OCI-LY7 (cell line): Measurements from ENCODE around the gene CXCL1. TPM values are rescaled to one million over a fixed set of nuclear protein-coding genes. Genes with fewer than 3 reads are reported as not detected.

ENCODE experiments used
- BruUV-seq: library from RNA; stranded (reverse); fragments of 400-500 nt; replicated peaks from 2 replicates; lab custom pipeline; 2021; lab: Mats Ljungman, UMichigan
- CTCF ChIA-PET: fragments of 300-600 bp; sonication (Branson Sonifier 250); formaldehyde crosslinking; loops from one replicate; lab custom pipeline; 2022; ENCODE audit warnings: antibody characterized with exemption; ENCODE audit not compliant: unreplicated experiment; lab: Charles Lee
- POLR2A ChIA-PET: fragments of 300-600 bp; sonication (Branson Sonifier 250); formaldehyde crosslinking; loops from one replicate; lab custom pipeline; 2022; ENCODE audit warnings: antibody characterized with exemption; lab: Charles Lee
- DNase-seq: peaks from one replicate; pipeline ENCODE4 v3.0.0-alpha.2; 2015; ENCODE audit warnings: low spot score
- H2AFZ ChIP-seq: fragments of 200-600 bp; sonication (generic), shearing (Covaris generic); 2 replicates; pipeline ENCODE4 v1.6.1; 2014; ENCODE audit warnings: mild to moderate bottlenecking, antibody characterized with exemption, low read length, moderate library complexity
- H3K27ac ChIP-seq: fragments of 200-600 bp; sonication (generic); 2 replicates; pipeline ENCODE4 v1.5.1; 2014; ENCODE audit warnings: mixed run types, low read depth, mild to moderate bottlenecking, moderate library complexity, low read length, inconsistent platforms; ENCODE audit not compliant: poor library complexity, severe bottlenecking
- H3K36me3 ChIP-seq: fragments of 200-600 bp; sonication (generic); 2 replicates; pipeline ENCODE4 v1.6.1; 2014; ENCODE audit warnings: mild to moderate bottlenecking, antibody characterized with exemption, low read length, moderate library complexity, mixed read lengths; ENCODE audit not compliant: insufficient read depth
- H3K4me1 ChIP-seq: fragments of 200-600 bp; sonication (generic); 2 replicates; pipeline ENCODE4 v1.5.1; 2014; ENCODE audit warnings: mild to moderate bottlenecking, low read length; ENCODE audit not compliant: insufficient read depth, poor library complexity, severe bottlenecking
- H3K4me2 ChIP-seq: fragments of 200-600 bp; sonication (generic); 2 replicates; pipeline ENCODE4 v1.6.1; 2014; ENCODE audit warnings: mild to moderate bottlenecking, low read length
- H3K4me3 ChIP-seq: fragments of 200-600 bp; sonication (generic); 2 replicates; pipeline ENCODE4 v1.5.1; 2014; ENCODE audit warnings: mild to moderate bottlenecking, low read depth, low read length; ENCODE audit not compliant: poor library complexity, severe bottlenecking
- H3K79me2 ChIP-seq: fragments of 200-600 bp; sonication (generic); 2 replicates; pipeline ENCODE4 v1.6.1; 2016; ENCODE audit warnings: low read depth, mild to moderate bottlenecking, low read length, moderate library complexity, mixed read lengths; ENCODE audit not compliant: insufficient read depth
- H3K9me2 ChIP-seq: fragments of 200-600 bp; sonication (generic); 2 replicates; pipeline ENCODE4 v1.6.1; 2016; ENCODE audit warnings: mild to moderate bottlenecking, low read length, mixed read lengths; ENCODE audit not compliant: insufficient read depth
- H3K9me3 ChIP-seq: fragments of 200-600 bp; sonication (generic); 2 replicates; pipeline ENCODE4 v1.6.1; 2014; ENCODE audit warnings: mild to moderate bottlenecking, mixed run types, low read length, mixed read lengths
- H4K20me1 ChIP-seq: fragments of 200-600 bp; sonication (generic); 2 replicates; pipeline ENCODE4 v1.6.1; 2014; ENCODE audit warnings: mild to moderate bottlenecking, antibody characterized with exemption, low read length, moderate library complexity, mixed read lengths; ENCODE audit not compliant: insufficient read depth
- CTCF ChIP-seq: fragments of 200-600 bp; sonication (generic); conservative IDR thresholded peaks from 2 replicates; pipeline ENCODE4 v1.5.1; 2014; ENCODE audit warnings: mild to moderate bottlenecking, antibody characterized with exemption, low read length, moderate library complexity, mixed read lengths
- EZH2phosphoT487 ChIP-seq: fragments of 200-600 bp; sonication (generic); IDR thresholded peaks from 2 replicates; pipeline ENCODE4 v1.6.1; 2018; ENCODE audit warnings: low read depth, borderline replicate concordance, mild to moderate bottlenecking, mixed run types, antibody characterized with exemption, low read length, moderate library complexity, mixed read lengths
- intact Hi-C: fragments of 100-400 bp; cut with micrococcal nuclease; formaldehyde crosslinking; loops from one replicate; pipeline ENCODE4 v1.10.0; 2022; ENCODE audit not compliant: unreplicated experiment
- total RNA-seq, 2 experiments: library from RNA; depleted of rRNA in 1 of 2; stranded (reverse); fragments of >200 nt in 1 of 2; shearing (Covaris generic) in 1 of 2; gene quantifications; 2 replicates each; pipeline ENCODE4 v1.2.3, GENCODE V29; 2014 to 2022

Gene CXCL1
- total RNA-seq, 2 experiments from 2014 or later: not detected

- Histone ChIP-seq H4K20me1 (no peaks in the 10 kb centered on the region), H3K79me2 (no peaks in the 10 kb centered on the region), H3K4me3 (no peak overlapping the region), H3K27ac (no peak overlapping the region), H3K4me2 (no peak overlapping the region), H3K36me3 (no peaks in the 10 kb centered on the region), H3K4me1 (no peaks in the 10 kb centered on the region), H3K9me3 (no peaks in the 10 kb centered on the region), H3K9me2 (no peaks in the 10 kb centered on the region), H2AFZ (no peak overlapping the region)
- TF ChIP-seq EZH2phosphoT487: no peak
- ChIA-PET POLR2A (interaction anchor here (0.6 to 1.2 kb wide), 2 partner anchors 21 to 170 kb away, joined by 3 to 4 read pairs; no protein-coding TSS in a partner anchor), CTCF (no interaction called here)
- BruUV-seq: no TSS peak
- intact Hi-C loops: no loop called here
- no peak for DNase-seq
These were observed 45.4 kb upstream of the CXCL1 start for GRCh38 chr4:73823760-73824159.

GRCh38 chr4:73828956-73829355, 40.2 kb upstream of the CXCL1 start:
- Histone ChIP-seq H2AFZ (no peak overlapping the region), H3K9me3 (no peaks in the 10 kb centered on the region), H3K27ac (no peak overlapping the region), H3K9me2 (no peaks in the 10 kb centered on the region), H3K4me1 (no peaks in the 10 kb centered on the region), H3K4me3 (no peak overlapping the region), H3K4me2 (no peak overlapping the region), H3K79me2 (no peaks in the 10 kb centered on the region), H4K20me1 (no peaks in the 10 kb centered on the region), H3K36me3 (no peaks in the 10 kb centered on the region)
- POLR2A ChIA-PET: no interaction called here
- no TSS peak for BruUV-seq
- TF ChIP-seq EZH2phosphoT487 (no peak), CTCF (no peak)
- DNase-seq: no peak
- intact Hi-C loops: no loop called here
- CTCF ChIA-PET: no interaction called here

- no peak for TF ChIP-seq EZH2phosphoT487
- no peak for TF ChIP-seq CTCF
These were observed 37.6 kb upstream of the CXCL1 start for GRCh38 chr4:73831569-73831968.

More at GRCh38 chr4:73831569-73831968, 37.6 kb upstream of the CXCL1 start:
- H3K79me2 ChIP-seq: no peaks in the 10 kb centered on the region
- no peaks in the 10 kb centered on the region for H4K20me1 ChIP-seq
- H2AFZ ChIP-seq: no peak overlapping the region
- BruUV-seq: no TSS peak
- no peaks in the 10 kb centered on the region for H3K36me3 ChIP-seq
- intact Hi-C loops: no loop called here
- H3K9me2 ChIP-seq: no peaks in the 10 kb centered on the region
- no peaks in the 10 kb centered on the region for H3K9me3 ChIP-seq
- no peak for DNase-seq
- H3K4me3 ChIP-seq: no peak overlapping the region
- no peak overlapping the region for H3K27ac ChIP-seq
- no peaks in the 10 kb centered on the region for H3K4me1 ChIP-seq
- no peak overlapping the region for H3K4me2 ChIP-seq
- ChIA-PET CTCF (no interaction called here), POLR2A (no interaction called here)
